GM23338 (cell line): Measurements from ENCODE around the gene B4GALT5.

Source experiments
- CREB1 ChIP-seq: fragments of 250-450 bp; sonication (Bioruptor Pico); IDR thresholded peaks from 2 replicates; pipeline ENCODE4 v1.5.0; 2020; ENCODE audit warnings: low read depth, mild to moderate bottlenecking, moderate library complexity
- EZH2 ChIP-seq: fragments of 200-600 bp; sonication (generic); IDR thresholded peaks from one replicate; pipeline ENCODE4 v1.8.0; 2017; ENCODE audit warnings: antibody characterized with exemption, mild to moderate bottlenecking, low read depth; ENCODE audit not compliant: unreplicated experiment
- EZH2phosphoT487 ChIP-seq: fragments of 200-600 bp; sonication (generic); IDR thresholded peaks from one replicate; pipeline ENCODE4 v1.8.1; 2018; ENCODE audit warnings: antibody characterized with exemption; ENCODE audit not compliant: unreplicated experiment
- JUNB ChIP-seq: IDR thresholded peaks from one replicate; pipeline ENCODE4 v1.6.1; 2016; ENCODE audit warnings: antibody characterized with exemption; ENCODE audit not compliant: unreplicated experiment
- NANOG ChIP-seq: IDR thresholded peaks from 2 replicates; pipeline ENCODE4 v1.6.1; 2016; ENCODE audit warnings: antibody characterized with exemption, borderline replicate concordance
- POLR2AphosphoS5 ChIP-seq: IDR thresholded peaks from 2 replicates; pipeline ENCODE4 v1.6.1; 2016; ENCODE audit warnings: antibody characterized with exemption, low read depth
- STAT1 ChIP-seq: IDR thresholded peaks from one replicate; pipeline ENCODE4 v1.6.1; 2016; ENCODE audit warnings: antibody characterized with exemption; ENCODE audit not compliant: unreplicated experiment
- ZNF114 ChIP-seq: fragments of 250-450 bp; sonication (Bioruptor Pico); IDR thresholded peaks from 2 replicates; pipeline ENCODE4 v1.5.0; 2020; ENCODE audit warnings: mild to moderate bottlenecking, moderate library complexity
- TF ChIP-seq, protein P1 (sequence below), 2 experiments: fragments of 200-600 bp in 1 of 2; sonication (generic) in 1 of 2; conservative IDR thresholded peaks; 2 replicates each; pipeline versions ENCODE4 v1.5.1 to v1.6.1; 2016 to 2017; ENCODE audit warnings: antibody characterized with exemption in 2 of 2, low read depth in 2 of 2, mild to moderate bottlenecking in 2 of 2, moderate library complexity in 1 of 2
- TF ChIP-seq, protein P2 (sequence below): IDR thresholded peaks from one replicate; pipeline ENCODE4 v1.6.1; 2018; ENCODE audit warnings: antibody characterized with exemption; ENCODE audit not compliant: unreplicated experiment

DNA sequence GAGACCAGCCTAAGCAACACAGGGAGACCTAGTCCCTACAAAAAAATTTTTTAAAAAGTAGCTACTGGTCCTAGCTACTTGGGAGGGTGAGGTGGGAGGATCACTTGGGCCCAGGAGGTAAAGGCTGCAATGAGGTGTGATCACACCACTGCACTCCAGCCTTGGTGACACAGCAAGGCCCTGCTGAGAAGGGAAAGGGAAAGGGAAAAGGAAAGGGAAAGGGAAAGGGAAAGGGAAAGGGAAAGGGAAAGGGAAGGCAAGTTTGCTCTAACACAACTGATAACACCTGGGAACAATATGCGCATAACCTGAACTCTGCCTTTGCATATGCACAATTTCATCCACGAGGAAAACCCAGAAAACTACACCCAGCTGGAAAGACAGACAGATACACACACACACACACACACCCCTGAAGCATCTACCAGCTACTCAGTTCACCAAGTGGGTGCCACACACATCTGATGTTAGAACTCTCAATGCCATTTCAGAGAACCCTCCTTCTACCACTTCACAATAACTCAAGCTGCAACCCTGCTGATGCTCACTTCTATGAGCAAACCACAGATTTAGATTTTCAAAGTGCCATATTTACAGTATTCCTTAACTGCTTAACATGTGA is 19.1 kb downstream of the B4GALT5 start:
- TF ChIP-seq, protein P1, sequence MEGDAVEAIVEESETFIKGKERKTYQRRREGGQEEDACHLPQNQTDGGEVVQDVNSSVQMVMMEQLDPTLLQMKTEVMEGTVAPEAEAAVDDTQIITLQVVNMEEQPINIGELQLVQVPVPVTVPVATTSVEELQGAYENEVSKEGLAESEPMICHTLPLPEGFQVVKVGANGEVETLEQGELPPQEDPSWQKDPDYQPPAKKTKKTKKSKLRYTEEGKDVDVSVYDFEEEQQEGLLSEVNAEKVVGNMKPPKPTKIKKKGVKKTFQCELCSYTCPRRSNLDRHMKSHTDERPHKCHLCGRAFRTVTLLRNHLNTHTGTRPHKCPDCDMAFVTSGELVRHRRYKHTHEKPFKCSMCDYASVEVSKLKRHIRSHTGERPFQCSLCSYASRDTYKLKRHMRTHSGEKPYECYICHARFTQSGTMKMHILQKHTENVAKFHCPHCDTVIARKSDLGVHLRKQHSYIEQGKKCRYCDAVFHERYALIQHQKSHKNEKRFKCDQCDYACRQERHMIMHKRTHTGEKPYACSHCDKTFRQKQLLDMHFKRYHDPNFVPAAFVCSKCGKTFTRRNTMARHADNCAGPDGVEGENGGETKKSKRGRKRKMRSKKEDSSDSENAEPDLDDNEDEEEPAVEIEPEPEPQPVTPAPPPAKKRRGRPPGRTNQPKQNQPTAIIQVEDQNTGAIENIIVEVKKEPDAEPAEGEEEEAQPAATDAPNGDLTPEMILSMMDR (conservative IDR thresholded peaks at IDR 0.05; ENCODE audit: low read depth in 2 of 2): no peak
- TF ChIP-seq EZH2phosphoT487: no peak
- no peak; the same call in 1 of the 2 replicates for TF ChIP-seq CREB1 (CRISPR knock-in tag)
- TF ChIP-seq, protein P2, sequence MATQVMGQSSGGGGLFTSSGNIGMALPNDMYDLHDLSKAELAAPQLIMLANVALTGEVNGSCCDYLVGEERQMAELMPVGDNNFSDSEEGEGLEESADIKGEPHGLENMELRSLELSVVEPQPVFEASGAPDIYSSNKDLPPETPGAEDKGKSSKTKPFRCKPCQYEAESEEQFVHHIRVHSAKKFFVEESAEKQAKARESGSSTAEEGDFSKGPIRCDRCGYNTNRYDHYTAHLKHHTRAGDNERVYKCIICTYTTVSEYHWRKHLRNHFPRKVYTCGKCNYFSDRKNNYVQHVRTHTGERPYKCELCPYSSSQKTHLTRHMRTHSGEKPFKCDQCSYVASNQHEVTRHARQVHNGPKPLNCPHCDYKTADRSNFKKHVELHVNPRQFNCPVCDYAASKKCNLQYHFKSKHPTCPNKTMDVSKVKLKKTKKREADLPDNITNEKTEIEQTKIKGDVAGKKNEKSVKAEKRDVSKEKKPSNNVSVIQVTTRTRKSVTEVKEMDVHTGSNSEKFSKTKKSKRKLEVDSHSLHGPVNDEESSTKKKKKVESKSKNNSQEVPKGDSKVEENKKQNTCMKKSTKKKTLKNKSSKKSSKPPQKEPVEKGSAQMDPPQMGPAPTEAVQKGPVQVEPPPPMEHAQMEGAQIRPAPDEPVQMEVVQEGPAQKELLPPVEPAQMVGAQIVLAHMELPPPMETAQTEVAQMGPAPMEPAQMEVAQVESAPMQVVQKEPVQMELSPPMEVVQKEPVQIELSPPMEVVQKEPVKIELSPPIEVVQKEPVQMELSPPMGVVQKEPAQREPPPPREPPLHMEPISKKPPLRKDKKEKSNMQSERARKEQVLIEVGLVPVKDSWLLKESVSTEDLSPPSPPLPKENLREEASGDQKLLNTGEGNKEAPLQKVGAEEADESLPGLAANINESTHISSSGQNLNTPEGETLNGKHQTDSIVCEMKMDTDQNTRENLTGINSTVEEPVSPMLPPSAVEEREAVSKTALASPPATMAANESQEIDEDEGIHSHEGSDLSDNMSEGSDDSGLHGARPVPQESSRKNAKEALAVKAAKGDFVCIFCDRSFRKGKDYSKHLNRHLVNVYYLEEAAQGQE: no peak
- no peak for TF ChIP-seq POLR2AphosphoS5
- TF ChIP-seq EZH2: no peak
- TF ChIP-seq ZNF114 (CRISPR knock-in tag): no peak
- no peak for TF ChIP-seq STAT1
- TF ChIP-seq NANOG: no peak
- no peak for TF ChIP-seq JUNB
